Endothelial cell of umbilical vein (primary cell): Measurements from ENCODE around the gene ITGB2.

Experiments used
- EZH2 ChIP-seq: IDR thresholded peaks from 2 replicates; pipeline ENCODE4 v1.6.1; 2012; ENCODE audit warnings: borderline replicate concordance, low read depth, mild to moderate bottlenecking, moderate library complexity, low read length, inconsistent platforms; ENCODE audit not compliant: severe bottlenecking
- FOS ChIP-seq: IDR thresholded peaks from 2 replicates; pipeline ENCODE4 v1.6.1; 2011; ENCODE audit warnings: mild to moderate bottlenecking, low read length, moderate library complexity, borderline replicate concordance; ENCODE audit not compliant: insufficient read depth
- GATA2 ChIP-seq: IDR thresholded peaks from 2 replicates; pipeline ENCODE4 v1.7.0; 2011; ENCODE audit warnings: low read depth, mild to moderate bottlenecking, moderate library complexity, mixed read lengths, low read length; ENCODE audit not compliant: insufficient read length, insufficient read depth
- JUN ChIP-seq: IDR thresholded peaks from 2 replicates; pipeline ENCODE4 v1.6.1; 2011; ENCODE audit warnings: borderline replicate concordance, low read depth; ENCODE audit not compliant: insufficient read length, insufficient read depth
- MYC ChIP-seq: IDR thresholded peaks from one replicate; pipeline ENCODE4 v1.6.1; 2011; ENCODE audit warnings: mild to moderate bottlenecking, low read depth, low read length
- POLR2A ChIP-seq: IDR thresholded peaks from 2 replicates; pipeline ENCODE4 v1.6.1; 2012; ENCODE audit warnings: low read depth, mild to moderate bottlenecking, control low read depth, low read length
- POLR2AphosphoS5 ChIP-seq: IDR thresholded peaks from 2 replicates; pipeline ENCODE4 v1.6.1; 2012; ENCODE audit warnings: low read depth, mild to moderate bottlenecking, control low read depth, low read length, moderate library complexity; ENCODE audit not compliant: insufficient read depth
- TF ChIP-seq, protein P1 (sequence below), 2 donors: IDR thresholded peaks; 1 replicate in 1 of 2; 2 replicates in 1 of 2; pipeline ENCODE4 v1.5.1; 2011; ENCODE audit warnings: low read length in 2 of 2, mild to moderate bottlenecking in 2 of 2, moderate library complexity in 2 of 2, control low read depth in 1 of 2, inconsistent platforms in 1 of 2, low read depth in 1 of 2; ENCODE audit not compliant: insufficient read depth in 1 of 2; ENCODE audit errors: extremely low read depth in 1 of 2
- TF ChIP-seq, protein P2 (sequence below): IDR thresholded peaks from 2 replicates; pipeline ENCODE4 v1.6.1; 2011; ENCODE audit not compliant: insufficient read depth, insufficient read length

DNA sequence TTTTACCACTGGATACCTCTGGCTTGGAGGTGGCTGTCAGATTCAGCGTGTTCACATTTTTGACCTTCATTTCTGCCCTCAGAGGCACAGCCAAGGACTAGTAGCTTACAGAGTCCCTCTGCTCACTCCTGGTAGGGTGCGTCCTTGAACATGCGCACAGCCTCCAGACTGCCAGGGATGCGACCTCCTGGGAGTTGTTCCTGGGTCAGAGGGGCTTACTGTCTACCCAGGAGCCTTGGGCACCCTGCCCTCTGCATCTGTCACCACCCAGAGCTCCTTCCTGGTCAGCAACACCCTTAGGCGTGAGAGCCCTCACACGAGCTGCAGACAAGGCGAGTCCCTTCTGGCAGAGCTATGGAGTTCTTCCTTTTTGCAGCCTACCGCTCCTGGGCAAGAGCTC is 20.9 kb upstream of the ITGB2 start:
- TF ChIP-seq EZH2 (no peak), JUN (no peak), POLR2A (no peak), POLR2AphosphoS5 (no peak), MYC (no peak), GATA2 (no peak), FOS (no peak)
- TF ChIP-seq, protein P1, sequence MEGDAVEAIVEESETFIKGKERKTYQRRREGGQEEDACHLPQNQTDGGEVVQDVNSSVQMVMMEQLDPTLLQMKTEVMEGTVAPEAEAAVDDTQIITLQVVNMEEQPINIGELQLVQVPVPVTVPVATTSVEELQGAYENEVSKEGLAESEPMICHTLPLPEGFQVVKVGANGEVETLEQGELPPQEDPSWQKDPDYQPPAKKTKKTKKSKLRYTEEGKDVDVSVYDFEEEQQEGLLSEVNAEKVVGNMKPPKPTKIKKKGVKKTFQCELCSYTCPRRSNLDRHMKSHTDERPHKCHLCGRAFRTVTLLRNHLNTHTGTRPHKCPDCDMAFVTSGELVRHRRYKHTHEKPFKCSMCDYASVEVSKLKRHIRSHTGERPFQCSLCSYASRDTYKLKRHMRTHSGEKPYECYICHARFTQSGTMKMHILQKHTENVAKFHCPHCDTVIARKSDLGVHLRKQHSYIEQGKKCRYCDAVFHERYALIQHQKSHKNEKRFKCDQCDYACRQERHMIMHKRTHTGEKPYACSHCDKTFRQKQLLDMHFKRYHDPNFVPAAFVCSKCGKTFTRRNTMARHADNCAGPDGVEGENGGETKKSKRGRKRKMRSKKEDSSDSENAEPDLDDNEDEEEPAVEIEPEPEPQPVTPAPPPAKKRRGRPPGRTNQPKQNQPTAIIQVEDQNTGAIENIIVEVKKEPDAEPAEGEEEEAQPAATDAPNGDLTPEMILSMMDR (IDR thresholded peaks at IDR 0.05; ENCODE audit: extremely low read depth in 1 of 2, insufficient read depth in 1 of 2, low read depth in 1 of 2, low read length in 2 of 2): no peak
- TF ChIP-seq, protein P2, sequence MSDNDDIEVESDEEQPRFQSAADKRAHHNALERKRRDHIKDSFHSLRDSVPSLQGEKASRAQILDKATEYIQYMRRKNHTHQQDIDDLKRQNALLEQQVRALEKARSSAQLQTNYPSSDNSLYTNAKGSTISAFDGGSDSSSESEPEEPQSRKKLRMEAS: no peak
